Karpas-422 (cell line): Measurements from ENCODE around the gene RGS9. TPM values are rescaled to one million over a fixed set of nuclear protein-coding genes. Genes with fewer than 3 reads are reported as not detected.

Source experiments
- DNase-seq: peaks from one replicate; pipeline ENCODE4 v3.0.0-alpha.2; 2015
- H2AFZ ChIP-seq: fragments of 200-600 bp; sonication (generic); 2 replicates; pipeline ENCODE4 v1.6.1; 2014; ENCODE audit warnings: antibody characterized with exemption, low read length, mixed read lengths
- H3K27ac ChIP-seq: fragments of 200-600 bp; sonication (generic); 2 replicates; pipeline ENCODE4 v1.5.1; 2014; ENCODE audit warnings: mild to moderate bottlenecking, low read length, moderate library complexity
- H3K27me3 ChIP-seq: fragments of 200-600 bp; sonication (generic); 2 replicates; pipeline ENCODE4 v1.6.1; 2014; ENCODE audit warnings: low read length, mixed read lengths
- H3K36me3 ChIP-seq: fragments of 200-600 bp; sonication (generic); 2 replicates; pipeline ENCODE4 v1.6.1; 2014; ENCODE audit warnings: low read length, mixed read lengths; ENCODE audit not compliant: insufficient read depth
- H3K4me1 ChIP-seq: fragments of 200-600 bp; sonication (generic); 2 replicates; pipeline ENCODE4 v1.6.1; 2014; ENCODE audit warnings: mild to moderate bottlenecking, low read length, mixed read lengths
- H3K4me2 ChIP-seq: fragments of 200-600 bp; sonication (generic); 2 replicates; pipeline ENCODE4 v1.6.1; 2014; ENCODE audit warnings: low read length, low read depth, mild to moderate bottlenecking; ENCODE audit not compliant: poor library complexity, severe bottlenecking
- H3K4me3 ChIP-seq: fragments of 200-600 bp; sonication (generic); 2 replicates; pipeline ENCODE4 v1.5.1; 2014; ENCODE audit warnings: mild to moderate bottlenecking, antibody characterized with exemption, low read length, mixed read lengths
- H3K79me2 ChIP-seq: fragments of 200-600 bp; sonication (generic); 2 replicates; pipeline ENCODE4 v1.6.1; 2014; ENCODE audit warnings: mild to moderate bottlenecking, low read length, mixed read lengths
- H3K9ac ChIP-seq: fragments of 200-600 bp; sonication (generic); 2 replicates; pipeline ENCODE4 v1.6.0; 2014; ENCODE audit warnings: low read length
- H3K9me2 ChIP-seq: fragments of 200-600 bp; sonication (generic), shearing (Covaris generic); replicated peaks from 2 replicates; pipeline ENCODE4 v1.6.0; 2014; ENCODE audit warnings: mild to moderate bottlenecking, low read length, moderate library complexity; ENCODE audit not compliant: insufficient read depth
- H3K9me3 ChIP-seq: fragments of 300-700, 200-600 bp; sonication (generic); 2 replicates; pipeline ENCODE4 v1.6.1; 2014; ENCODE audit warnings: low read length, mixed read lengths
- H4K20me1 ChIP-seq: fragments of 200-600 bp; sonication (generic); 2 replicates; pipeline ENCODE4 v1.6.1; 2014; ENCODE audit warnings: mild to moderate bottlenecking, antibody characterized with exemption, low read length, low read depth; ENCODE audit not compliant: insufficient read depth
- total RNA-seq: library from RNA; depleted of rRNA; stranded (reverse); fragments of >200 nt; shearing (Covaris generic); gene quantifications from 2 replicates; pipeline ENCODE4 v1.2.3, GENCODE V29; 2014; ENCODE audit warnings: low replicate concordance

RGS9 gene
- total RNA-seq, 1 experiment from 2014 or later: 12.9 TPM

DNA sequence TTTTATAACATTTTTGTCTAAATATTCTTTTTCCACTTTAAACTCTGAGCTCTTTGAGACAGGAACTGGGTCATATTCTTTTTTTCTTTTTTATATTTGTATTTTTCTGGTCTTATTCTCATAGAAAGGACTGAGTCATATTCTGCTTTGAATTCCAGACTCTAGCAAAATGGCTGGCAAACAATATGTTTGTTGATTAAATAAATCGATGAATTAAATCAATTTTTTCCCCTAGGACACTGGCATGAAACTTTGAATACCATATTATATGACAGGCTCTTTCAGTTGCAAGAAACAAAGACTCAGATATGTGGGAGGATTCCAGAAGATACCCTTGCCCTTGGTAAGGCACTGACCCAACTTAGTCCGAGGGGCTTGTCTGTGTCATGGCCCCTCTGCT is 3.1 kb upstream of the RGS9 start:
- Histone ChIP-seq H3K79me2 (no peaks in the 10 kb centered on the region), H3K36me3 (no peaks in the 10 kb centered on the region), H3K4me1 (peaks cover 10% of the 10 kb centered on the region), H3K27me3 (no peaks in the 10 kb centered on the region), H3K9ac (no peak overlapping the region), H3K9me2 (no peaks in the 10 kb centered on the region), H3K4me3 (no peak overlapping the region), H2AFZ (no peak overlapping the region), H4K20me1 (no peaks in the 10 kb centered on the region), H3K4me2 (no peak overlapping the region), H3K9me3 (no peaks in the 10 kb centered on the region), H3K27ac (no peak overlapping the region)
- DNase-seq: no peak

DNA sequence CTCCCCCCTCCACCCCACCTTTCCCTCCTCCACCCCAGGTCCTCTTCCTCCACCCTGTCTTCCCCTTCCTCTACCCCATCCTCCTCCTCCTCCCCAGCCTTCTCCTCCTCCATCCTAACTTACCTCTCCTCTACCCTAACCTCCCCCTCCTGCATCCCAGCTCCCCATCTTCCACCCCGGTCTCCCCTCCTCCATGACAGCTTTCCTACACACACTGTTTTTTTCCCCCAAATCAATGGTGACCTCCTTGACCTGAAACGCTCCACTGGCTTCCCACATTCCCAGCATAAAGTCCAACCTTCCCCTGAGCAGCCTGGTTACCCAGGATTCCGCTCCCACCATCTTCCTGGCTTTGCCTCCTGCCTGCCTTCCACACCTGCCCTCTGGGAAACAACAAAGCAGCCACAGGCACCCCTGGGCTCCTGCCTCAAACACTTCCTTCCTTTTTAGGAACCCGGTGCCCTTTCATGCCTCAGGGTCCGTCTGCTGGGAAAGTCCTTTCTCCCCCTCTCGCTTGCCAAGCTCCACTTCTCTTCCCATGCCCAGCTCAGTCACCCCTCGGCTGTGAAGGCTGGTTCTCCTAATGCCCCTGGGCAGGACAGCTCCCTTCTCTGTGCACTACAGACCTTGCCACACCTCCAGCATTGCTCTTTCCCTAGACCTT is 2.1 kb downstream of the RGS9 start:
- H3K4me2 ChIP-seq: no peak overlapping the region
- H4K20me1 ChIP-seq: no peaks in the 10 kb centered on the region
- no peak for DNase-seq
- H3K9me3 ChIP-seq: no peaks in the 10 kb centered on the region
- H3K4me3 ChIP-seq: no peak overlapping the region
- H3K4me1 ChIP-seq: peaks cover 10% of the 10 kb centered on the region
- H3K79me2 ChIP-seq: no peaks in the 10 kb centered on the region
- no peak overlapping the region for H3K9ac ChIP-seq
- no peak overlapping the region for H2AFZ ChIP-seq
- no peaks in the 10 kb centered on the region for H3K36me3 ChIP-seq
- H3K27ac ChIP-seq: no peak overlapping the region
- H3K27me3 ChIP-seq: no peaks in the 10 kb centered on the region
- no peaks in the 10 kb centered on the region for H3K9me2 ChIP-seq

DNA sequence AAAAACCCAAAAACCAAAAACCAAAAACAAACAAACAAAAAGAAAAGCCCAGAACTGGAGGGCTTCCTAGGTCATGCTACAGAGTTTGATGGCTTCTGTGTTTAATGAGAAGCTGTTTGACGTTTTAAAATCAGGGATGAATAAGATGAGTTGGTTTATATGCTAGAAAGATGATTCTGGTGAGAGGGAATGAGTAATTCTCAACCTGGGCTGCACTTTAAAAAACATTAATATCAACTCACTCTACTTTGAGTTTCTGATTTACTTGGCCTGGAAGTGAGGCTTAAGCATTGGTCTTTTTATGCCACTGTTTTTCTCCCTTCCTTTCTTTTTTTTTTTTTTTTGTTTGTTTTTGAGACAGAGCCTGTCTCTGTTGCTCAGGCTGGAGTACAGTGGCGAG is 5.1 kb downstream of the RGS9 start:
- Histone ChIP-seq H3K36me3 (no peaks in the 10 kb centered on the region), H3K9me2 (no peaks in the 10 kb centered on the region), H3K79me2 (no peaks in the 10 kb centered on the region), H3K4me3 (no peak overlapping the region), H3K4me1 (peaks cover 5% of the 10 kb centered on the region), H3K27me3 (no peaks in the 10 kb centered on the region), H3K9me3 (no peaks in the 10 kb centered on the region), H4K20me1 (no peaks in the 10 kb centered on the region), H3K9ac (no peak overlapping the region), H2AFZ (no peak overlapping the region), H3K27ac (no peak overlapping the region), H3K4me2 (no peak overlapping the region)
- DNase-seq: no peak

DNA sequence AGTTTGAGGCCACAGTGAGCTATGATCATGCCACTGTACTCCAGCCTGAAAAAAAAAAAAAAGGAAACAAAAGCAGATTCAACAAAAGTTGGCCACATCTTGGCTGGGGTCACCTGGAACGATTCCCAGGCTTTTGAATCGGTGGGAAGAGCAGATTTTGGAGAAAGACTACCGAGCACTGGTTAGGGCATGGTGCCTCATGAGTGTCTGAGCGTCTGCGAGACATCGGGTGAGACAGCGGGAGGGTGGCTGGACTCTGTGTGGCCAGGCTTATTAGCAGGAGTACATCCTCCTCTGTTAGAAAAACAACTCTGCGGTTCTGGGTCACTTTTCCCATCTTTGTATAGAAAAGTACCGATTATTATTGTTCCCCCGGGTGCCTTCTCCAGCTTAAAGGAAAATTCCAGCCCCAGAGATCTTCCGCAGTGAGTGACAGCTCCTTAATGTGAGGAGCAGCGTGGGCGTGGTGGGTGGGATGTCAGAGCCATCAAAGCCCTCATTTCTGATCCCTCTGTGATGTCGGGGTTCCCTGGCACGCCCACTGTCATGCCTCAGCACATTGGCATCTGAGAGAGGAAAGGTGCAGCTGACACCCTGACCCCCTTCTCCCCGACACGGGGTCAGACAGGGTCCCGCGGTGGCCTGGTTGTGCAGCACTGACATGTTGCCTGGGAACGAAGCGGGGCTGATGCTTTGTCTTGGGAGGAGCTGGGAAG is 6.9 kb downstream of the RGS9 start:
- no peak overlapping the region for H2AFZ ChIP-seq
- H3K9me3 ChIP-seq: no peaks in the 10 kb centered on the region
- H3K9me2 ChIP-seq: no peaks in the 10 kb centered on the region
- H3K4me2 ChIP-seq: no peak overlapping the region
- no peaks in the 10 kb centered on the region for H4K20me1 ChIP-seq
- no peak overlapping the region for H3K9ac ChIP-seq
- no peak for DNase-seq
- H3K4me1 ChIP-seq: no peaks in the 10 kb centered on the region
- H3K27ac ChIP-seq: no peak overlapping the region
- no peaks in the 10 kb centered on the region for H3K27me3 ChIP-seq
- no peaks in the 10 kb centered on the region for H3K36me3 ChIP-seq
- H3K79me2 ChIP-seq: no peaks in the 10 kb centered on the region
- H3K4me3 ChIP-seq: no peak overlapping the region

DNA sequence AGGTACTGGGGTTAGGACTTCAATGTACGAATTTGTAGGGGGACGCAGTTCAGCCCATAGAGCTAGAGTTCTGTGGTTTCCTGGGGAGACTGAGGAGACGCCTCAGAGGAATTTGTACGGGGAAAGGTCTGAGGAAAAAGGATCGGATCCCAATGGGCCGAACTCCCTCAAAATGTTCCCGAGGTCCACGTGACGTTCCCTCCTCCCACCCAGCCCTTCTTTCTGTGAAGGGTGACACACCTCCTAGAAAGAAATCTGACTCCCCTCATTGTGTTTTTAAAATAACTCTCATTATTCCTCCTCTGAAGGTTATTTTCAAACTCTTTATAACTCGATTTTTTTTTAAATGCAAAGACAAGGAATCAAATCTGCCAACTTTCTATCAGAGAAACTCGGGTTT is 8.6 kb downstream of the RGS9 start:
- Histone ChIP-seq H3K27me3 (no peaks in the 10 kb centered on the region), H3K9me2 (no peaks in the 10 kb centered on the region), H4K20me1 (no peaks in the 10 kb centered on the region), H3K79me2 (no peaks in the 10 kb centered on the region), H3K4me2 (no peak overlapping the region), H3K4me1 (no peaks in the 10 kb centered on the region), H2AFZ (no peak overlapping the region), H3K9me3 (no peaks in the 10 kb centered on the region), H3K36me3 (no peaks in the 10 kb centered on the region), H3K4me3 (no peak overlapping the region), H3K27ac (no peak overlapping the region), H3K9ac (no peak overlapping the region)
- DNase-seq: no peak

DNA sequence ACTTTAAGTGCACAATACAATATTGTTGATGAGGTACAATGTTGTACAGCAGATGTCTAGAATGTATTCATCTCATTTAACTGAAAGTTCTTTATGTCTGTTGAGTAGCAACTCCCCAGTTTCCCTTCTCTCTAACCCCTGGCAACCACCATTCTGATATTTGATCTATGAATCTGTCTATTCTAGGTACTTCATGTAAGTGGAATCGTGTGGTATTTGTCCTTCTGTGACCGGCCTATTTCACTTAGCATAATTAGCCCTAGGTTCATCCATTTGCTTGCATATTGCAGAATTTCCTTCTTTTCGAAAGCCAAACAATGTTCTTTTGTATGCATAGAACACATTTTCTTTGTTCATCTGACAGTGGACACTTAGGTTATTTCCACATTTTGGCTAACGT is 10.8 kb downstream of the RGS9 start:
- Histone ChIP-seq H3K9ac (no peak overlapping the region), H3K79me2 (no peaks in the 10 kb centered on the region), H4K20me1 (no peaks in the 10 kb centered on the region), H3K4me3 (no peak overlapping the region), H3K4me2 (no peak overlapping the region), H3K27ac (no peak overlapping the region), H3K36me3 (no peaks in the 10 kb centered on the region), H3K9me2 (no peaks in the 10 kb centered on the region), H2AFZ (no peak overlapping the region), H3K27me3 (no peaks in the 10 kb centered on the region), H3K9me3 (no peaks in the 10 kb centered on the region), H3K4me1 (no peaks in the 10 kb centered on the region)
- no peak for DNase-seq

DNA sequence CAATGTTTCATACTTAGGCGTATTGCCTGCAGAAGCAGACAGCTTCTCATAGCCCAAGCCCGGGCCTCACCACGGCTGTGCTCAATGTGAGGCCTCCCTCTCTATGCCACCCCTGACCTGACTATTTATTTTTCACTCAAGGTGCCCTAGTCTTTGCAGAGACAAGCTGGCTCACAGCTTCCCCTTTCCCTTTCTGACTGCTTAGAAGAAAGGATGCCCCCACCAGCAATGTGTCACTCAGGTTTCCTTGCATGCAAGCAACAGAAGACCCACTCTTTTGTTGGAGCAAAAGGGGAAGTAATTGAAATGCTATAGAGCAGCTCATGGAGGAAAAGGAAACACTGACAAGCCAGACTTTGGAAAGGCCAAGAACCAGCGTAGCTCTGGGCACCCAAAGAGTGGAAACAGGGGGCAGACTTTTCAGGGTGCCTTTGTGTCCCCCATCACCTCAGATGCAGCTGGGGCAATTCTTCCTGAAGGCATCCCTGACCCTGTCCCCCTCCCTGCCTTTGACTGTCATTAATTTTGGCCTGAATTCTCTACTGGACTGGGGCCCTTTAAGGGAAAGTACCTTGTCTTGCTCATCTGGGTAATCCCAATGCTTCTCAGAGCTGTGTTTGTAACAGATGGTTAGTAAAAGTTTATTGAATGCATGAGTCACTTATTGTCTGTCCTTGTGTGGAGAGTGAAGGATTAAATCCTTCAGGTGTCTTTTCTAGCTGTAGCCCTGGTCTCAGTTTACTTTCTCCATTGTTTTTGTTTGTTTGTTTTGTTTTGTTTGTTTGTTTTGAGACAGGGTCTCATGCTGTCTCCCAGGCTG is 17.8 kb downstream of the RGS9 start:
- no peak overlapping the region for H3K4me3 ChIP-seq
- H3K27ac ChIP-seq: no peak overlapping the region
- peaks cover 10% of the 10 kb centered on the region for H3K4me1 ChIP-seq
- H3K27me3 ChIP-seq: no peaks in the 10 kb centered on the region
- H3K79me2 ChIP-seq: no peaks in the 10 kb centered on the region
- no peaks in the 10 kb centered on the region for H4K20me1 ChIP-seq
- no peaks in the 10 kb centered on the region for H3K36me3 ChIP-seq
- no peak for DNase-seq
- H3K9ac ChIP-seq: no peak overlapping the region
- H2AFZ ChIP-seq: no peak overlapping the region; the same call in 1 of the 2 replicates
- no peak overlapping the region for H3K4me2 ChIP-seq
- no peaks in the 10 kb centered on the region for H3K9me3 ChIP-seq
- no peaks in the 10 kb centered on the region for H3K9me2 ChIP-seq

DNA sequence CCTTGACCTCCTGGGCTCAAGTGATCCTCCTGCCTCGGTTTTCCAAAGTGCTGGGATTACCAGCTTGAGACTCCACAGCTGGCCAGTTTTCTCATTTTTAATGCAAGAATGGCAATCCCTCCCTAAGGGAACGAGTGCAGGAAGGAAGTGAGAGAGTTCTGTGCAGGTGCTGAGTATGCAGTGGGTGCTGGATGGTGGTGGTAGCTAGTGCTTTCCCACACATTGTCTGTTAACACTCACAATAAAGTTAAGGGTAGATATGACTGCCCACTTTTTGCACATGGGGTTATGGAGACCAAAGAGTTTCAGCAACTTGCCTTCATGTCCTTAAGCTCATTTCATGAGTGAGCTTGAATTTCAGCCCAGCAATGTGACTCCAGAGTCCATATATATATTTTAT is 18.5 kb downstream of the RGS9 start:
- H3K36me3 ChIP-seq: no peaks in the 10 kb centered on the region
- H2AFZ ChIP-seq: no peak overlapping the region
- no peak overlapping the region for H3K4me2 ChIP-seq
- H3K4me1 ChIP-seq: peaks cover 10% of the 10 kb centered on the region
- H3K79me2 ChIP-seq: no peaks in the 10 kb centered on the region
- no peaks in the 10 kb centered on the region for H3K9me2 ChIP-seq
- no peaks in the 10 kb centered on the region for H3K9me3 ChIP-seq
- H3K4me3 ChIP-seq: no peak overlapping the region
- H3K27ac ChIP-seq: no peak overlapping the region
- H3K27me3 ChIP-seq: no peaks in the 10 kb centered on the region
- H3K9ac ChIP-seq: no peak overlapping the region
- no peaks in the 10 kb centered on the region for H4K20me1 ChIP-seq
- DNase-seq: no peak
